GM19099 (cell line): ENCODE data around the gene ERCC4.

Source experiments
- POLR2A ChIP-seq: IDR thresholded peaks from 3 replicates; pipeline ENCODE4 v1.6.1; 2011; ENCODE audit warnings: low read depth; ENCODE audit not compliant: insufficient read length; ENCODE audit errors: extremely low read depth

ERCC4 gene

DNA sequence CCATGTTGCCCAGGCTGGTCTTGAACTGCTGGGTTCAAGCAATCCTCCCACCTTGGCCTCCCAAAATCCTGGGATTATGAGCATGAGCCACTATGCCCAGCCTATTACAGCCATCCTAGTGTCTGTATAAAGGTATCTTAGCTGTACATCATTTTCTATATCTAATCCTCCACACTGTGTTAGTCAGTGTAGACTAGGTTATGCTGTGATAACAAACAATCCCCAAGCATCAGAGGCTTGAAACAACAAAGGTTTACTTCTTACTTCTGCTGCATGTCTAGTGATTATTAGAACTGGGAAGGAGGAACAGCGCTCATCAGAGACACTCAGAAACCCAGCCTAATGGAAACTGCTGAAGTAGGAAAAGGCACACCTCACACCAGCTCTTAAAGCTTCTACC, 68.1 kb downstream of the ERCC4 start:
- TF ChIP-seq POLR2A = no peak

- TF ChIP-seq POLR2A = no peak
Observed at GRCh38 chr16:13992322-13992721, 72.4 kb downstream of the ERCC4 start.

- no peak for TF ChIP-seq POLR2A
Observed at GRCh38 chr16:13992976-13993375, 73.0 kb downstream of the ERCC4 start.

GRCh38 chr16:13994239-13995106, 74.5 kb downstream of the ERCC4 start:
- TF ChIP-seq POLR2A = no peak

GRCh38 chr16:13995194-13995593, 75.2 kb downstream of the ERCC4 start:
- TF ChIP-seq POLR2A = no peak

DNA sequence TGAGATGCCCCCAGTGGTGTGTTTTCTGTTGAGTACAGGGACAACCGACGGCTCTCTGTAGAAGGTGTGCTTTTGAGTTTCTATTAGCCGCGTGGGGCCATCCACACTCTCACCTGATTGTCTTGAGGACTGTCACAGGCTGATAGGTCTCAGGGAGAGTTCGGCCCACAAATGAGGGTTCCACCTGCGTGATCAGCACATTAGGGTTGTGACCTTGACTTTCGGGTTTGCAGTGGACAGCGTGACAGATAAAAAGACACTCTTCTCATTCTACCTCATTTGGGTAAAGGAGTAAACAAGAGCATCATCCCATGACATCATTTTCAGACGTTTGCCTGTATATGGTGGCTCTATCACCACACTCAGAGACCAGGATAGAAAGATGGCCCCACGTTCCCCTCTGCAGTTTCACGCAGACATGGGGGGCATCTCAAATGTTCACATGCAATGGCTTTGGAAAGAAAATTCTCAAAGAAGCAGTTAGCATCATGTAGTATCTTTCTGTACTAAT, 76.9 kb downstream of the ERCC4 start:
- no peak for TF ChIP-seq POLR2A

DNA sequence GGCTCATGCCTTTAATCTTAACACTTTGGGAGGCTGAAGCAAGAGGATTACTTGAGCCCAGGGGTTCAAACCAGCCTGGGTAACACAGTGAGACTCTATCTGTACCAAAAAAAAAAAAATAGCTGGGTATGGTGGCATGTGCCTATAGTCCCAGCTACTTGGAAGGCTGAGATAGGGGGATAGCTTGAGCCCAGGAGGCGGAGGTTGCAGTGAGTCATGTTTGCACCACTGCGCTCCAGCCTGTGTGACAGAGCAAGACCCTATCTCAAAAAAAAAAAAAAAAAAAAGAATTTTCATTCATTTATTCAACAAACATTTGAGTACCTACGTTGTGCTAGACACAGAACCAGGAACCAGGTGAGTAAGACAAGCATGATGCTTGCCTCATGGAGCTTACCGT, 77.6 kb downstream of the ERCC4 start:
- TF ChIP-seq POLR2A = no peak

DNA sequence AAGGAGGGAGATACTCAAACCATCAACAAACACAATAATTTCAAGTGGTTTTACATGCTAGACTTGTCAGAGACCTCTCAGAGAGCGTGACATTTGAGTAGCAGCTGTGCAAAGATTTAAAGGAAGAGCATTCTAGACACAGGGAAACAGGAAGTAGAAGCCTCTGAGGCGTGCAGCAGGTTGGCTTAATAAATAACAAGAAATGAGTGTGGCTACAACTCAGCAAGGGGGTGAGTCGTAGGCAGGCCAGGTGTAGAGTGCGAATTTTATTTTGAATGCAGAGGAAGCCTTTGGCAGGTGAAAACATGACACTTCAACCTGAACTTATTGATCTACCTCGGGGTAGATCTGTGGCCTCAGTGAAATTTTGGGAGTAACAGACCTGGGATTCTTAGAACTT, 78.0 kb downstream of the ERCC4 start:
- no peak for TF ChIP-seq POLR2A

- TF ChIP-seq POLR2A = no peak
Observed at GRCh38 chr16:13999071-13999894, 79.3 kb downstream of the ERCC4 start.

DNA sequence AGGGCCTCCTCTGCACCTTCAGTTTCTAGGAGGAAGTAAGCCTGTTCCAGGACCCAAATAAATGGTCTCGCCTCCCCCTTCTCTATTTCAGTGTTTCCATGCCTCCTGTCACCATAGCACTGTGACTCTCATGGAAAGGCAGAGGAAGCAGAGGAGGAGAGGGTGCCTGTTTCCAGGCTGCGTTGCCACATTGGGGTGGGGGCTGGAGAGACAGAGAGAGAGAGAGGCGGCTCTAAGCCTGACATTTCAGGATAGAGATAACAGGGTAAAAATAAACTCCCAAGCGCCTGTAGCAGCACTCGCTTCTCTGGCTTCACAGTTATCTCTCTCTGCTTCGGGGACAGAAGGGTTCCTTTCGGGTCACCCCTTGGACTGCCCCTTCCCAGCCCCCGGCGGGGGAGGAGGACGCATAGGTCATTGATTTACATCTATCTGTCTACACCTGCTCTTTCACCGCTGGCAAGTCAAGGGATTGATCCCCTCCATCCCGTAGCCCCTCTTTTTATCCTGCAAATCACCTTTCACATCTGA, 80.0 kb downstream of the ERCC4 start:
- no peak for TF ChIP-seq POLR2A

GRCh38 chr16:14001521-14001920, 81.6 kb downstream of the ERCC4 start:
- no peak for TF ChIP-seq POLR2A
